ENCODE measurements around the gene CCDC188.

GRCh38 chr22:20143883-20144665 lies 6.8 kb downstream of the CCDC188 start:
- TF ChIP-seq ZNF274 (IDR thresholded peaks at IDR 0.05; ENCODE audit: borderline replicate concordance, extremely low read depth, low read length) = no peak
- TF ChIP-seq CTCF (IDR thresholded peaks at IDR 0.05; ENCODE audit: control extremely low read depth in 1 of 3, insufficient read depth in 1 of 3, low read depth in 1 of 3, low read length in 3 of 3) = no peak
- no peak for TF ChIP-seq ATF2 (IDR thresholded peaks at IDR 0.05; ENCODE audit: low read length)
- TF ChIP-seq EZH2 (IDR thresholded peaks at IDR 0.05; ENCODE audit: low read depth, low read length, severe bottlenecking) = no peak
- no peak for TF ChIP-seq EP300 (IDR thresholded peaks at IDR 0.05; ENCODE audit: borderline replicate concordance in 1 of 2, low read depth in 2 of 2, low read length in 2 of 2)
- TF ChIP-seq SRF (IDR thresholded peaks at IDR 0.05; ENCODE audit: low read depth, low read length) = no peak
- no peak for TF ChIP-seq POLR2A (IDR thresholded peaks at IDR 0.05; ENCODE audit: control extremely low read depth in 1 of 2, low read depth in 2 of 2, low read length in 2 of 2)
- no peak for TF ChIP-seq SP4 (IDR thresholded peaks at IDR 0.05; ENCODE audit: low read length)
